COR-L47 (cell line): ENCODE results near the gene CORO6.
A peak's percentile ranks its signal among the peaks of the same experiment; 100 is the strongest.

ENCODE experiments used
- DNase-seq: peaks from one replicate; lab custom pipeline; 2025; lab: John Stamatoyannopoulos, UW

The CORO6 gene

GRCh38 chr17:29612404-29613280, 10.1 kb downstream of the CORO6 start:
- no peak for DNase-seq

- no peak for DNase-seq
Observed at GRCh38 chr17:29612094-29612403, 10.7 kb downstream of the CORO6 start.

- no peak for DNase-seq
Observed at GRCh38 chr17:29611351-29612093, 11.2 kb downstream of the CORO6 start.

GRCh38 chr17:29610395-29610794, 12.3 kb downstream of the CORO6 start:
- no peak for DNase-seq

GRCh38 chr17:29608986-29609385, 13.7 kb downstream of the CORO6 start:
- DNase-seq: no peak

GRCh38 chr17:29607557-29608195, 15.0 kb downstream of the CORO6 start:
- DNase-seq: no peak

- DNase-seq: no peak
Observed at GRCh38 chr17:29603109-29603674, 19.5 kb downstream of the CORO6 start.

- no peak for DNase-seq
Observed at GRCh38 chr17:29597361-29598172, 25.1 kb downstream of the CORO6 start.

GRCh38 chr17:29596811-29597210, 25.9 kb downstream of the CORO6 start:
- DNase-seq: no peak

- DNase-seq: no peak
Observed at GRCh38 chr17:29595943-29596774, 26.6 kb downstream of the CORO6 start.

- DNase-seq: no peak
Observed at GRCh38 chr17:29595107-29595942, 27.4 kb downstream of the CORO6 start.

GRCh38 chr17:29594519-29595090, 28.1 kb downstream of the CORO6 start:
- DNase-seq: no peak

- DNase-seq: peak; percentile 15
Observed at GRCh38 chr17:29593591-29594518, 28.9 kb downstream of the CORO6 start.

- peak; percentile 80 for DNase-seq
Observed at GRCh38 chr17:29592850-29593551, 29.7 kb downstream of the CORO6 start, which contains the start of gene ANKRD13B. Gene ANKRD13B, plus strand, starts transcription at chr17:29593132. Its CDS starts 490 bp downstream, at chr17:29593622.

GRCh38 chr17:29591737-29592608, 30.7 kb downstream of the CORO6 start:
- DNase-seq: peak; percentile 86

- peak; percentile 71 for DNase-seq
Observed at GRCh38 chr17:29591146-29591736, 31.5 kb downstream of the CORO6 start.
